GM12878 (cell line): Measurements from ENCODE around the gene SIM2. TPM values are rescaled to one million over a fixed set of nuclear protein-coding genes. Genes with fewer than 3 reads are reported as not detected.

Experiments used
- ATAC-seq: fragments of 200-7000 bp; cut with Tn5 transposase; 3 replicates; pipeline ENCODE4 v1.9.1; 2020; ENCODE audit warnings: mild to moderate bottlenecking, moderate library complexity
- BruUV-seq: library from RNA; stranded (reverse); fragments of 400-500 nt; replicated peaks from 2 replicates; lab custom pipeline; 2021; lab: Mats Ljungman, UMichigan
- CTCF ChIA-PET: fragments of 300-600 bp; sonication (Branson Sonifier 250); formaldehyde crosslinking; extraction: SDS; loops from one replicate; lab custom pipeline; 2021; ENCODE audit warnings: inconsistent platforms; lab: Yijun Ruan, JAX
- POLR2A ChIA-PET: fragments of 350-600 bp; formaldehyde crosslinking; extraction: SDS; loops from one replicate; lab custom pipeline; 2021; ENCODE audit warnings: inconsistent platforms; lab: Charles Lee
- RAD21 ChIA-PET: fragments of 300-600 bp; sonication (Branson Sonifier 250); formaldehyde crosslinking; loops from one replicate; lab custom pipeline; 2023; ENCODE audit warnings: antibody characterized with exemption; ENCODE audit not compliant: unreplicated experiment; lab: Charles Lee
- SMC1A ChIA-PET: fragments of 300-600 bp; sonication (Branson Sonifier 250); formaldehyde crosslinking; loops from one replicate; lab custom pipeline; 2023; ENCODE audit not compliant: unreplicated experiment, uncharacterized antibody; lab: Charles Lee
- DNase-seq: peaks from one replicate; pipeline ENCODE4 v3.0.0-alpha.2; 2011; ENCODE audit warnings: low read depth, low spot score
- FAIRE-seq: peaks from 3 replicates; lab custom pipeline; 2011; peaks lifted over from hg19 to GRCh38; lab: Jason Lieb, UNC
- H2AFZ ChIP-seq: 2 replicates; pipeline ENCODE4 v1.6.0; 2011; ENCODE audit warnings: low read depth, low read length, control low read depth; ENCODE audit not compliant: control insufficient read depth
- H3K27ac ChIP-seq: 2 replicates; pipeline ENCODE4 v1.5.1; 2011; ENCODE audit warnings: control low read depth; ENCODE audit not compliant: control insufficient read depth, insufficient read depth
- H3K27me3 ChIP-seq, 2 experiments: replicated peaks in 1 of 2; 2 replicates each; pipeline versions ENCODE4 v1.6.0 to v1.6.1; 2011; ENCODE audit warnings: low read length in 1 of 2; ENCODE audit not compliant: control insufficient read depth in 2 of 2, insufficient read depth in 2 of 2
- H3K36me3 ChIP-seq, 2 experiments: 2 replicates each; pipeline ENCODE4 v1.5.1; 2011; ENCODE audit warnings: low read length in 1 of 2; ENCODE audit not compliant: control insufficient read depth in 2 of 2, insufficient read depth in 2 of 2
- H3K4me1 ChIP-seq: 2 replicates; pipeline ENCODE4 v1.6.1; 2011; ENCODE audit warnings: mild to moderate bottlenecking, low read length, moderate library complexity, mixed read lengths; ENCODE audit not compliant: control insufficient read depth, insufficient read depth
- H3K4me2 ChIP-seq: 2 replicates; pipeline ENCODE4 v1.6.0; 2011; ENCODE audit warnings: control low read depth; ENCODE audit not compliant: control insufficient read depth, insufficient read depth
- H3K4me3 ChIP-seq: fragments of 200-600 bp; sonication (generic); 2 replicates; pipeline ENCODE4 v1.5.1; 2016
- H3K79me2 ChIP-seq: 2 replicates; pipeline ENCODE4 v1.6.0; 2011; ENCODE audit warnings: low read length; ENCODE audit not compliant: control insufficient read depth, insufficient read depth
- H3K9ac ChIP-seq: 2 replicates; pipeline ENCODE4 v1.8.0; 2011; ENCODE audit warnings: low read length, control low read depth, mixed read lengths; ENCODE audit not compliant: control insufficient read depth, insufficient read depth
- H3K9me3 ChIP-seq: replicated peaks from 3 replicates; pipeline ENCODE4 v1.5.1; 2011; ENCODE audit warnings: mild to moderate bottlenecking, low read length; ENCODE audit not compliant: control insufficient read depth, insufficient read depth
- H4K20me1 ChIP-seq: 2 replicates; pipeline ENCODE4 v1.6.0; 2011; ENCODE audit not compliant: control insufficient read depth, insufficient read depth
- CBX5 ChIP-seq: sonication (generic); IDR thresholded peaks from 2 replicates; pipeline ENCODE4 v1.6.1; 2016; ENCODE audit warnings: low read depth, moderate library complexity, mild to moderate bottlenecking, inconsistent platforms
- FOXK2 ChIP-seq: fragments of 450-650 bp; IDR thresholded peaks from 2 replicates; pipeline ENCODE4 v1.6.1; 2017; ENCODE audit warnings: mild to moderate bottlenecking, moderate library complexity
- HCFC1 ChIP-seq: fragments of 150-350 bp; IDR thresholded peaks from 2 replicates; pipeline ENCODE4 v1.6.1; 2014; ENCODE audit warnings: low read length
- NFIC ChIP-seq: IDR thresholded peaks from 2 replicates; pipeline ENCODE4 v1.6.1; 2012; ENCODE audit warnings: low read depth, mild to moderate bottlenecking, inconsistent platforms, low read length, moderate library complexity
- NR2F1 ChIP-seq: fragments of 450-650 bp; conservative IDR thresholded peaks from 2 replicates; pipeline ENCODE4 v1.6.1; 2017; ENCODE audit warnings: mild to moderate bottlenecking
- RUNX3 ChIP-seq: IDR thresholded peaks from 2 replicates; pipeline ENCODE4 v1.6.1; 2012; ENCODE audit warnings: low read length, inconsistent platforms
- TBL1XR1 ChIP-seq: IDR thresholded peaks from 2 replicates; pipeline ENCODE4 v1.6.1; 2012; ENCODE audit warnings: low read depth, low read length, improper control_type of control experiment
- TCF7 ChIP-seq: IDR thresholded peaks from 2 replicates; pipeline ENCODE4 v1.6.1; 2014; ENCODE audit warnings: antibody characterized with exemption, borderline replicate concordance
- ZNF274 ChIP-seq: IDR thresholded peaks from one replicate; pipeline ENCODE4 v1.8.0; 2011; ENCODE audit not compliant: insufficient read length, insufficient read depth
- WGBS: methylation state at CpG from one replicate; pipeline ENCODE4 v1.1.6; 2016; ENCODE audit warnings: low lambda C conversion rate; ENCODE audit not compliant: insufficient replicate concordance, insufficient coverage; ENCODE audit errors: missing lambda C conversion rate; 5-methylcytosine and 5-hydroxymethylcytosine counted together
- in situ Hi-C: fragments of 300-500 bp; cut with MboI; formaldehyde crosslinking; loops from 9 replicates; pipeline ENCODE4 v1.14.3; 2018; ENCODE audit warnings: mixed read lengths
- intact Hi-C: fragments of 100-400 bp; cut with micrococcal nuclease; formaldehyde crosslinking; loops from one replicate; pipeline ENCODE4 v1.14.2; 2022; ENCODE audit not compliant: unreplicated experiment
- polyA plus RNA-seq, 11 experiments: library from polyadenylated mRNA; depleted of rRNA in 4 of 11; unstranded in 6 of 11; stranded (reverse) in 5 of 11; fragments of >200 nt; fragmentation: Nextera tagmentation in 4 of 11; fragmentation: Illumina TruSeq in 1 of 11; extraction: Ambion mirVana in 4 of 11; extraction: Trizol in 1 of 11; gene quantifications; 1 replicate in 1 of 11; 2 replicates in 10 of 11; pipeline versions ENCODE4 v1.2.1 to v1.2.3, GENCODE V29; 2011 to 2016; ENCODE audit warnings: inconsistent platforms in 2 of 11, missing spikeins in 2 of 11, low read depth in 1 of 11
- total RNA-seq, 4 experiments: library from RNA; depleted of rRNA in 3 of 4; stranded (reverse); fragments of >200 nt in 3 of 4; fragmentation: Illumina TruSeq in 1 of 4; extraction: Trizol in 1 of 4; gene quantifications; 2 replicates each; pipeline versions ENCODE4 v1.2.1 to v1.2.3, GENCODE V29; 2013 to 2021
- TF ChIP-seq, protein P1 (sequence below), 3 experiments: IDR thresholded peaks in 2 of 3; conservative IDR thresholded peaks in 1 of 3; 2 replicates each; pipeline ENCODE4 v1.5.1; 2011; ENCODE audit warnings: low read depth in 3 of 3, low read length in 3 of 3, mild to moderate bottlenecking in 3 of 3, control low read depth in 2 of 3, moderate library complexity in 2 of 3, inconsistent platforms in 1 of 3, mixed read lengths in 1 of 3; ENCODE audit not compliant: control insufficient read depth in 2 of 3, insufficient read depth in 1 of 3; ENCODE audit errors: extremely low read depth in 1 of 3
- TF ChIP-seq, protein P2 (sequence below): fragments of 450-650 bp; IDR thresholded peaks from 2 replicates; pipeline ENCODE4 v1.6.1; 2017; ENCODE audit warnings: antibody characterized with exemption, mild to moderate bottlenecking, moderate library complexity

The SIM2 gene
- total and polyA plus RNA-seq, 10 of the 15 experiments (the other 5 are each of a cell fraction or from before 2014, with no cell fraction given), result 0.02 to 0.15 (median 0.05) TPM; not detected in 7

DNA sequence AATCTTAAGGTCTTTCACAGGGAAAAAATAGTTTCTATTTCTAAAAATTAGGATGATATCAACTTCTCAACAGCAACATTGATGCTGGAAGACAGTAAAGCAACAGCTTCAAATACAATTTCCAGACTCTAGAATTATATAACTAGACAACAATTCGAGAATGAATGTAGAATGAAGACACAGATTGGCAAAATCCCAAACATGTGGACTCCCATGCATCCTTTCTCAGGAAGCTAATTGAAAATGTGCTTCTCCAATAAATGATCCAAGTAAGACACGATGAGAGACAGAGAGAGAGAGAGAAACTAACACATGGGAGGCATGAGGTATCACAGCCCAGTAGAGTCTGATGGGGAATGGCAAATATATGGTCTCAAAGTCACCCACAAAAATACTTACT lies 21.5 kb upstream of the SIM2 start:
- no peak for FAIRE-seq
- Histone ChIP-seq H3K4me3 (no peak overlapping the region), H3K9ac (no peak overlapping the region), H2AFZ (no peak overlapping the region), H3K27ac (no peak overlapping the region), H4K20me1 (no peaks in the 10 kb centered on the region), H3K27me3 (no peaks in the 10 kb centered on the region; a peak in 1 of 4 replicates), H3K4me1 (no peaks in the 10 kb centered on the region), H3K4me2 (no peak overlapping the region), H3K79me2 (no peaks in the 10 kb centered on the region), H3K9me3 (no peaks in the 10 kb centered on the region; the same call in 2 of the 3 replicates), H3K36me3 (no peaks in the 10 kb centered on the region)
- 23% methylated on average over 2 of the region's 2 CpGs for WGBS
- no peak for DNase-seq
- RAD21 ChIA-PET, result no interaction called here
- BruUV-seq, result no TSS peak
- in situ Hi-C loops, result no loop called here
- intact Hi-C loops, result no loop called here
- CTCF ChIA-PET, result no interaction called here
- ATAC-seq, result no peak
- no peak for TF ChIP-seq RUNX3
- TF ChIP-seq, protein P1, sequence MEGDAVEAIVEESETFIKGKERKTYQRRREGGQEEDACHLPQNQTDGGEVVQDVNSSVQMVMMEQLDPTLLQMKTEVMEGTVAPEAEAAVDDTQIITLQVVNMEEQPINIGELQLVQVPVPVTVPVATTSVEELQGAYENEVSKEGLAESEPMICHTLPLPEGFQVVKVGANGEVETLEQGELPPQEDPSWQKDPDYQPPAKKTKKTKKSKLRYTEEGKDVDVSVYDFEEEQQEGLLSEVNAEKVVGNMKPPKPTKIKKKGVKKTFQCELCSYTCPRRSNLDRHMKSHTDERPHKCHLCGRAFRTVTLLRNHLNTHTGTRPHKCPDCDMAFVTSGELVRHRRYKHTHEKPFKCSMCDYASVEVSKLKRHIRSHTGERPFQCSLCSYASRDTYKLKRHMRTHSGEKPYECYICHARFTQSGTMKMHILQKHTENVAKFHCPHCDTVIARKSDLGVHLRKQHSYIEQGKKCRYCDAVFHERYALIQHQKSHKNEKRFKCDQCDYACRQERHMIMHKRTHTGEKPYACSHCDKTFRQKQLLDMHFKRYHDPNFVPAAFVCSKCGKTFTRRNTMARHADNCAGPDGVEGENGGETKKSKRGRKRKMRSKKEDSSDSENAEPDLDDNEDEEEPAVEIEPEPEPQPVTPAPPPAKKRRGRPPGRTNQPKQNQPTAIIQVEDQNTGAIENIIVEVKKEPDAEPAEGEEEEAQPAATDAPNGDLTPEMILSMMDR (IDR thresholded peaks at IDR 0.05 in 2 of 3, conservative IDR thresholded peaks at IDR 0.05 in 1 of 3; ENCODE audit: control insufficient read depth in 2 of 3, extremely low read depth in 1 of 3, insufficient read depth in 1 of 3, low read depth in 3 of 3, low read length in 3 of 3), result no peak
- no peak for TF ChIP-seq NR2F1
- no peak for TF ChIP-seq TBL1XR1
- TF ChIP-seq, protein P2, sequence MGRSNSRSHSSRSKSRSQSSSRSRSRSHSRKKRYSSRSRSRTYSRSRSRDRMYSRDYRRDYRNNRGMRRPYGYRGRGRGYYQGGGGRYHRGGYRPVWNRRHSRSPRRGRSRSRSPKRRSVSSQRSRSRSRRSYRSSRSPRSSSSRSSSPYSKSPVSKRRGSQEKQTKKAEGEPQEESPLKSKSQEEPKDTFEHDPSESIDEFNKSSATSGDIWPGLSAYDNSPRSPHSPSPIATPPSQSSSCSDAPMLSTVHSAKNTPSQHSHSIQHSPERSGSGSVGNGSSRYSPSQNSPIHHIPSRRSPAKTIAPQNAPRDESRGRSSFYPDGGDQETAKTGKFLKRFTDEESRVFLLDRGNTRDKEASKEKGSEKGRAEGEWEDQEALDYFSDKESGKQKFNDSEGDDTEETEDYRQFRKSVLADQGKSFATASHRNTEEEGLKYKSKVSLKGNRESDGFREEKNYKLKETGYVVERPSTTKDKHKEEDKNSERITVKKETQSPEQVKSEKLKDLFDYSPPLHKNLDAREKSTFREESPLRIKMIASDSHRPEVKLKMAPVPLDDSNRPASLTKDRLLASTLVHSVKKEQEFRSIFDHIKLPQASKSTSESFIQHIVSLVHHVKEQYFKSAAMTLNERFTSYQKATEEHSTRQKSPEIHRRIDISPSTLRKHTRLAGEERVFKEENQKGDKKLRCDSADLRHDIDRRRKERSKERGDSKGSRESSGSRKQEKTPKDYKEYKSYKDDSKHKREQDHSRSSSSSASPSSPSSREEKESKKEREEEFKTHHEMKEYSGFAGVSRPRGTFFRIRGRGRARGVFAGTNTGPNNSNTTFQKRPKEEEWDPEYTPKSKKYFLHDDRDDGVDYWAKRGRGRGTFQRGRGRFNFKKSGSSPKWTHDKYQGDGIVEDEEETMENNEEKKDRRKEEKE, result no peak
- no peak for TF ChIP-seq ZNF274
- no peak for TF ChIP-seq CBX5
- TF ChIP-seq TCF7, result no peak
- no peak for TF ChIP-seq NFIC
- no peak for TF ChIP-seq HCFC1
- TF ChIP-seq FOXK2, result no peak
- SMC1A ChIA-PET, result no interaction called here
- POLR2A ChIA-PET, result no interaction called here
